ENCODE results near the gene NXPE2. TPM values are rescaled to one million over a fixed set of nuclear protein-coding genes. Genes with fewer than 3 reads are reported as not detected.

NXPE2 gene
- total RNA-seq, 1 experiment from 2014 or later = 0.11 TPM

DNA sequence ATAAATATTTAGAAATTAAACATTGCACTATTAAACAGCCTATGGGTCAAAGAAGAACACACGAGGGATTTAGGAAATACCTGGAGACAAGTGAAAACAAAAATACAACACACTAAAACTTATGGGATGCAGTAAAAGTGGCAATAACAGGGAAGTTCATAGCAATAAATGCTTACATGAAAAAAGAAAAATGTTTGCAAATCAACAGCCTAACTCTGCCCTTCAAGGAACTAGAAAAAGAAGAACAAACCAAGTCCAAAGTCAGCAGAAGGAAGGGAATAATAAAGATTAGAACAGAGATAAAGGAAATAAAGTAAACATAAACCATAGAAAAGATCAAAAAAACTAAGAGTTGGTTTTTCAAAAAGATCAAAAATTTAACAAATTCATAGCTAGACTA lies 31.6 kb downstream of the NXPE2 start:
- Histone ChIP-seq H4K5ac (ENCODE audit: insufficient read length, low read depth, low read length) (no peak overlapping the region), H2AK5ac (ENCODE audit: insufficient read length, low read length) (no peak overlapping the region), H4K8ac (replicated peaks; ENCODE audit: insufficient read length, low read depth, low read length) (no peak overlapping the region), H3K4me2 (ENCODE audit: insufficient read depth, insufficient read length, low read length) (no peak overlapping the region), H3K18ac (ENCODE audit: insufficient read length, low read depth, low read length) (no peak overlapping the region), H2BK5ac (ENCODE audit: insufficient read length, low read length) (no peak overlapping the region), H3K23me2 (ENCODE audit: insufficient read length, low read depth, low read length, poor library complexity, severe bottlenecking) (no peaks in the 10 kb centered on the region), H2BK15ac (ENCODE audit: low read depth, low read length) (no peak overlapping the region), H3K79me1 (ENCODE audit: insufficient read depth, low read depth, low read length, poor library complexity, severe bottlenecking) (no peaks in the 10 kb centered on the region), H3K14ac (ENCODE audit: insufficient read depth, low read length) (no peak overlapping the region), H2AFZ (ENCODE audit: low read length) (no peak overlapping the region), H2BK12ac (ENCODE audit: insufficient read length, low read depth, low read length) (no peak overlapping the region), H3K56ac (ENCODE audit: insufficient read length, low read depth, low read length) (no peak overlapping the region), H3K4ac (ENCODE audit: low read depth, low read length) (no peak overlapping the region), H3K4me1 (ENCODE audit: insufficient read depth, low read length) (no peaks in the 10 kb centered on the region), H4K91ac (ENCODE audit: insufficient read length, low read depth, low read length) (no peak overlapping the region), H2BK20ac (ENCODE audit: low read depth, low read length, poor library complexity, severe bottlenecking) (no peak overlapping the region), H3K27me3 (ENCODE audit: insufficient read depth, low read length) (no peaks in the 10 kb centered on the region), H2BK120ac (ENCODE audit: low read depth, low read length, poor library complexity, severe bottlenecking) (no peak overlapping the region), H3T11ph (ENCODE audit: low read length) (no peak overlapping the region), H4K20me1 (ENCODE audit: control insufficient read depth, insufficient read depth, insufficient read length) (no peaks in the 10 kb centered on the region), H3K9ac (ENCODE audit: extremely low read depth, insufficient read length, low read length) (no peak overlapping the region), H3K79me2 (ENCODE audit: insufficient read depth, low read length) (no peaks in the 10 kb centered on the region), H3K9me3 (ENCODE audit: control insufficient read depth, low read depth, low read length) (no peaks in the 10 kb centered on the region), H3K27ac (ENCODE audit: insufficient read length, low read depth, low read length) (no peak overlapping the region), H3K23ac (ENCODE audit: insufficient read length, low read depth, low read length) (no peak overlapping the region)
- Mint-ChIP-seq H3K4me1 (no peaks in the 10 kb centered on the region), H3K9me3 (peaks cover 8 to 11% of the 10 kb centered on the region in 2 experiments; a peak in 3 of 5 replicates), H3K4me3 (no peak overlapping the region), H3K36me3 (ENCODE audit: insufficient read depth in 1 of 3, low read depth in 3 of 3) (peaks cover 0 to 7% (median 0%) of the 10 kb centered on the region in 3 experiments; a peak in 1 of 7 replicates), H3K27me3 (ENCODE audit: low read depth) (no peaks in the 10 kb centered on the region), H3K27ac (no peak overlapping the region)
- no peak for DNase-seq
- TF ChIP-seq, protein P1, sequence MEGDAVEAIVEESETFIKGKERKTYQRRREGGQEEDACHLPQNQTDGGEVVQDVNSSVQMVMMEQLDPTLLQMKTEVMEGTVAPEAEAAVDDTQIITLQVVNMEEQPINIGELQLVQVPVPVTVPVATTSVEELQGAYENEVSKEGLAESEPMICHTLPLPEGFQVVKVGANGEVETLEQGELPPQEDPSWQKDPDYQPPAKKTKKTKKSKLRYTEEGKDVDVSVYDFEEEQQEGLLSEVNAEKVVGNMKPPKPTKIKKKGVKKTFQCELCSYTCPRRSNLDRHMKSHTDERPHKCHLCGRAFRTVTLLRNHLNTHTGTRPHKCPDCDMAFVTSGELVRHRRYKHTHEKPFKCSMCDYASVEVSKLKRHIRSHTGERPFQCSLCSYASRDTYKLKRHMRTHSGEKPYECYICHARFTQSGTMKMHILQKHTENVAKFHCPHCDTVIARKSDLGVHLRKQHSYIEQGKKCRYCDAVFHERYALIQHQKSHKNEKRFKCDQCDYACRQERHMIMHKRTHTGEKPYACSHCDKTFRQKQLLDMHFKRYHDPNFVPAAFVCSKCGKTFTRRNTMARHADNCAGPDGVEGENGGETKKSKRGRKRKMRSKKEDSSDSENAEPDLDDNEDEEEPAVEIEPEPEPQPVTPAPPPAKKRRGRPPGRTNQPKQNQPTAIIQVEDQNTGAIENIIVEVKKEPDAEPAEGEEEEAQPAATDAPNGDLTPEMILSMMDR (conservative IDR thresholded peaks at IDR 0.05) = no peak
- WGBS (ENCODE audit: extremely low coverage, insufficient read length, low lambda C conversion rate) = no CpG with 5 or more reads among the region's 1 CpG

Data from H9 (cell line).